ENCODE data around the gene DLGAP5.

DLGAP5 gene

GRCh38 chr14:55136241-55136640, 55.1 kb downstream of the DLGAP5 start:
- no peak overlapping the region for H3K27ac ChIP-seq (ENCODE audit: low read depth, low read length, poor library complexity, severe bottlenecking)
- TF ChIP-seq CTCF (IDR thresholded peaks at IDR 0.05; ENCODE audit: low read length) (no peak), EZH2 (IDR thresholded peaks at IDR 0.05; ENCODE audit: borderline replicate concordance, low read length) (no peak)
- H3K9me3 ChIP-seq (ENCODE audit: low read length): no peaks in the 10 kb centered on the region
- H2AFZ ChIP-seq (ENCODE audit: low read length): no peak overlapping the region
- H3K79me2 ChIP-seq (ENCODE audit: insufficient read depth, low read length): no peaks in the 10 kb centered on the region
- no peaks in the 10 kb centered on the region for H3K9me2 ChIP-seq (ENCODE audit: low read depth, low read length)
- H3K9ac ChIP-seq (ENCODE audit: low read length): no peak overlapping the region
- H3K36me3 ChIP-seq (ENCODE audit: insufficient read depth, low read length): no peaks in the 10 kb centered on the region
- H3F3A ChIP-seq (ENCODE audit: insufficient read depth, low read length): no peaks in the 10 kb centered on the region
- no peaks in the 10 kb centered on the region for H3K27me3 ChIP-seq (ENCODE audit: insufficient read depth, low read length)
- no peak overlapping the region for H3K4me3 ChIP-seq (ENCODE audit: low read depth, low read length, poor library complexity, severe bottlenecking)
- H3K4me1 ChIP-seq (ENCODE audit: insufficient read depth, low read length, severe bottlenecking): no peaks in the 10 kb centered on the region
- H4K20me1 ChIP-seq (ENCODE audit: insufficient read depth, low read length): no peaks in the 10 kb centered on the region
- no peak overlapping the region for H3K4me2 ChIP-seq (ENCODE audit: low read length)

GRCh38 chr14:55133416-55133815, 58.0 kb downstream of the DLGAP5 start:
- H3K4me2 ChIP-seq (ENCODE audit: low read length): no peak overlapping the region
- TF ChIP-seq CTCF (IDR thresholded peaks at IDR 0.05; ENCODE audit: low read length): peak; percentile 18; the same call in 1 of the 2 replicates
- TF ChIP-seq EZH2 (IDR thresholded peaks at IDR 0.05; ENCODE audit: borderline replicate concordance, low read length): no peak
- no peaks in the 10 kb centered on the region for H3K27me3 ChIP-seq (ENCODE audit: insufficient read depth, low read length)
- H3K79me2 ChIP-seq (ENCODE audit: insufficient read depth, low read length): no peaks in the 10 kb centered on the region
- no peak overlapping the region for H2AFZ ChIP-seq (ENCODE audit: low read length)
- no peaks in the 10 kb centered on the region for H4K20me1 ChIP-seq (ENCODE audit: insufficient read depth, low read length)
- no peaks in the 10 kb centered on the region for H3K36me3 ChIP-seq (ENCODE audit: insufficient read depth, low read length)
- no peak overlapping the region for H3K4me3 ChIP-seq (ENCODE audit: low read depth, low read length, poor library complexity, severe bottlenecking)
- peaks cover 14% of the 10 kb centered on the region for H3K4me1 ChIP-seq (ENCODE audit: insufficient read depth, low read length, severe bottlenecking)
- H3F3A ChIP-seq (ENCODE audit: insufficient read depth, low read length): no peaks in the 10 kb centered on the region
- no peak overlapping the region for H3K9ac ChIP-seq (ENCODE audit: low read length)
- no peaks in the 10 kb centered on the region for H3K9me3 ChIP-seq (ENCODE audit: low read length)
- no peak overlapping the region for H3K27ac ChIP-seq (ENCODE audit: low read depth, low read length, poor library complexity, severe bottlenecking)
- no peaks in the 10 kb centered on the region for H3K9me2 ChIP-seq (ENCODE audit: low read depth, low read length)

- Histone ChIP-seq H3K4me1 (ENCODE audit: insufficient read depth, low read length, severe bottlenecking) (peaks cover 14% of the 10 kb centered on the region), H3K9me3 (ENCODE audit: low read length) (no peaks in the 10 kb centered on the region), H3K79me2 (ENCODE audit: insufficient read depth, low read length) (no peaks in the 10 kb centered on the region), H3K36me3 (ENCODE audit: insufficient read depth, low read length) (no peaks in the 10 kb centered on the region), H3K27me3 (ENCODE audit: insufficient read depth, low read length) (0 out of 2 replicates have a peak, but pooled peaks cover 7% of the 10 kb centered on the region), H4K20me1 (ENCODE audit: insufficient read depth, low read length) (no peaks in the 10 kb centered on the region), H3F3A (ENCODE audit: insufficient read depth, low read length) (no peaks in the 10 kb centered on the region), H3K9me2 (ENCODE audit: low read depth, low read length) (no peaks in the 10 kb centered on the region), H3K4me2 (ENCODE audit: low read length) (no peak overlapping the region), H3K4me3 (ENCODE audit: low read depth, low read length, poor library complexity, severe bottlenecking) (no peak overlapping the region), H3K9ac (ENCODE audit: low read length) (no peak overlapping the region), H2AFZ (ENCODE audit: low read length) (no peak overlapping the region), H3K27ac (ENCODE audit: low read depth, low read length, poor library complexity, severe bottlenecking) (no peak overlapping the region)
- TF ChIP-seq EZH2 (IDR thresholded peaks at IDR 0.05; ENCODE audit: borderline replicate concordance, low read length): no peak
Observed at GRCh38 chr14:55131370-55132137, 59.8 kb downstream of the DLGAP5 start.

GRCh38 chr14:55130196-55130550, 61.2 kb downstream of the DLGAP5 start:
- Histone ChIP-seq H3F3A (ENCODE audit: insufficient read depth, low read length) (no peaks in the 10 kb centered on the region), H3K27ac (ENCODE audit: low read depth, low read length, poor library complexity, severe bottlenecking) (no peak overlapping the region), H3K4me3 (ENCODE audit: low read depth, low read length, poor library complexity, severe bottlenecking) (peak overlapping the region; percentile 56), H3K79me2 (ENCODE audit: insufficient read depth, low read length) (no peaks in the 10 kb centered on the region), H2AFZ (ENCODE audit: low read length) (no peak overlapping the region), H3K9ac (ENCODE audit: low read length) (no peak overlapping the region), H3K36me3 (ENCODE audit: insufficient read depth, low read length) (no peaks in the 10 kb centered on the region), H3K9me2 (ENCODE audit: low read depth, low read length) (no peaks in the 10 kb centered on the region), H3K4me2 (ENCODE audit: low read length) (peak overlapping the region; percentile 67), H4K20me1 (ENCODE audit: insufficient read depth, low read length) (no peaks in the 10 kb centered on the region), H3K27me3 (ENCODE audit: insufficient read depth, low read length) (0 out of 2 replicates have a peak, but pooled peaks cover 7% of the 10 kb centered on the region), H3K9me3 (ENCODE audit: low read length) (no peaks in the 10 kb centered on the region), H3K4me1 (ENCODE audit: insufficient read depth, low read length, severe bottlenecking) (peaks cover 14% of the 10 kb centered on the region)
- TF ChIP-seq CTCF (IDR thresholded peaks at IDR 0.05; ENCODE audit: low read length): no peak
- no peak for TF ChIP-seq EZH2 (IDR thresholded peaks at IDR 0.05; ENCODE audit: borderline replicate concordance, low read length)
